AG10803 (cell line): ENCODE data around the gene FAM13A.
"Not testable (repeated sequence)": the region's sequence is repeated elsewhere in the genome, so short reads cannot be mapped to it uniquely, and the experiment has no call there.

ENCODE experiments used
- DNase-seq: peaks from one replicate; pipeline ENCODE4 v3.0.0; 2010; ENCODE audit warnings: low read depth
- H3K4me3 ChIP-seq: 2 replicates; pipeline ENCODE4 v1.5.1; 2011; ENCODE audit warnings: mild to moderate bottlenecking, low read length, control low read depth
- TF ChIP-seq, protein P1 (sequence below): conservative IDR thresholded peaks from 2 replicates; pipeline ENCODE4 v1.5.1; 2011; ENCODE audit warnings: mild to moderate bottlenecking, low read length, control low read depth, inconsistent platforms

Gene FAM13A

DNA sequence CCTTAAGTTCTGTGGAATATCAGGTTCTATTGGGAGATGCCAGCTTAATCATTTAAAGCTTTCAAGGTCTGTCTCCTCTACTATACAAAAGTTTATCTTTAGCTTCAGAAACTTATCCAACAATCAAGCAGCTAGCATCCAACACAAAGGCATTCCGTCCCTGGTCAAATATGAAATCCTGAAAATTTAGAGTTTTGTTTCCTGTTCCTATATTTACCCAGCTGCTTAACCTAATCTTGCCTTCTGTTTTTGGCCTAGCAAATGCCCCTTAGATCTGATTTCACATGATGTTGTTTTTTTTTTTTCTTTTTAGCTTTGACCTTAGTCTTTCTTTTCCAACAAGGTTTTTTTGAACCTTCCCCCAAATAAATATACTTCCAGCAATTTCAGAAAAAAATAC is 33.8 kb downstream of the FAM13A start:
- no peak for DNase-seq
- TF ChIP-seq, protein P1, sequence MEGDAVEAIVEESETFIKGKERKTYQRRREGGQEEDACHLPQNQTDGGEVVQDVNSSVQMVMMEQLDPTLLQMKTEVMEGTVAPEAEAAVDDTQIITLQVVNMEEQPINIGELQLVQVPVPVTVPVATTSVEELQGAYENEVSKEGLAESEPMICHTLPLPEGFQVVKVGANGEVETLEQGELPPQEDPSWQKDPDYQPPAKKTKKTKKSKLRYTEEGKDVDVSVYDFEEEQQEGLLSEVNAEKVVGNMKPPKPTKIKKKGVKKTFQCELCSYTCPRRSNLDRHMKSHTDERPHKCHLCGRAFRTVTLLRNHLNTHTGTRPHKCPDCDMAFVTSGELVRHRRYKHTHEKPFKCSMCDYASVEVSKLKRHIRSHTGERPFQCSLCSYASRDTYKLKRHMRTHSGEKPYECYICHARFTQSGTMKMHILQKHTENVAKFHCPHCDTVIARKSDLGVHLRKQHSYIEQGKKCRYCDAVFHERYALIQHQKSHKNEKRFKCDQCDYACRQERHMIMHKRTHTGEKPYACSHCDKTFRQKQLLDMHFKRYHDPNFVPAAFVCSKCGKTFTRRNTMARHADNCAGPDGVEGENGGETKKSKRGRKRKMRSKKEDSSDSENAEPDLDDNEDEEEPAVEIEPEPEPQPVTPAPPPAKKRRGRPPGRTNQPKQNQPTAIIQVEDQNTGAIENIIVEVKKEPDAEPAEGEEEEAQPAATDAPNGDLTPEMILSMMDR = no peak
- H3K4me3 ChIP-seq = no peak overlapping the region

DNA sequence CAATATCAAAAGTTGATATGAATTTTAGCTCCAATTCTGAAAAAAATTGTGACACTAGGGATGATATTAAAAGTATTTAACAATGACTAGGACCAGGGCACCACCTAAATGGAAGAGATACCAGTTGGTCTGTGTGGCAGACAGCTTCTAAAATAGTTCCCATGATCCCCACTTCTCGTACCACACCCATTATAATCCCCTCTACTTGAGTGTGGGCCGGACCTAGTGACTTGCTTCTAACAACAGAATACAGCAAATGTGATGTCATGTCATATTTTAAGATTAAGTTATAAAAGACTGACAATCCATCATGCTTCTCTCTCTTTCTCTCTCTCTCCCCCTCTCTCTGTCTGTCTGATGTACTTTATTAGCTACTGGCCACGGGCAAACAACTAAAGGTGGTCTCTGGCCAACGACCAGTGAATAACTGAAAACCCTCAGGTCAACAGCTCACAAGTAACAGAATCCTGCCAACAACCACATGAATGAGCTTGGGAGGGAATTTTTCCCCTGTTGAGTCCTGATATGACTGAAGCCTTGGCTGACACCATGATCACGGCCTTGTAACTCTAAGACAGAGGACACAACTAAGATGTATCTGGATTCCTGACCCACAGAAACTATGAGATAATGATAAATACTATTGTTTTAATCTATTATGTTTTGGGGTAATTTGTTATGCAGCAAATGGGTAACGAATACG is 34.4 kb downstream of the FAM13A start:
- no peak overlapping the region for H3K4me3 ChIP-seq
- TF ChIP-seq, protein P1 = no peak
- DNase-seq = no peak

DNA sequence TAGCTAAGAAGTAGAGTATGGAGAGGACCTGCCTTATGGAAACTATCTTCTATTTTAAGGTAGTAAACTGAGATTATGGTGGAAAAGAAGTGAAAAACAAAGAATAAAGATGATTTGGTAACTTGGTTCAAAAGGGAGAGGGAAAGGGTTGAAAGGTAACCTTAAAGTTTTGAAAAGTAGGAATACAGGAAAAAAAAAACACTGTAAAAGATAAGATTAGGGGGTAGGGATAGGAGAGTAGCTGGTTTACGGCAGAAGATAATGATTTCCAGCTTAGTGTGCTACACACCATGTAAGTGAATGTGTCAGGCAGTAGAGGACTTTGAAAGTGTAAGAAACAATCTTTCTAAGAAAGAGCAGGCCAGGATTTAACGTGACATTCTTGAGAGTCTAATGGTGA is 35.3 kb downstream of the FAM13A start:
- no peak overlapping the region for H3K4me3 ChIP-seq
- TF ChIP-seq, protein P1 = no peak
- no peak for DNase-seq

DNA sequence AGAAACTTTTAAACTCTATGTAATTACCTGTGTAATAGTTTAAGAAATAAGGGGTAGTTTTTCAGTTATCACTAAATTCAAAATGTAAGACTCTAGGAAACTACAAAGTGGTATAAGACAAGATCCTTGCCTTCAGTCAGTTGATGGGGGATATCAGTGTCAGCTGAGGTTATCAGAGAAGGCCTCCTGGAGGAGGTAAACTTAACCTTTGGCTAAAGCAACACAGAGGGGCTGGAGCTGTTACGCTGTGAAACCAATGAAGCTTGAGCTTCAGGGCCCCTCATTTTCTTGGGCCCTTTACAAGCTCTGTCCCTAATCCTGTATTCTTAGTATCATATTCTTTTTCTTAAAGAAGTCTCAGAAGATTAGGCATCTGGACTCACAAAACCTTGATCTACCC is 35.9 kb downstream of the FAM13A start:
- H3K4me3 ChIP-seq = no peak overlapping the region
- DNase-seq = no peak
- TF ChIP-seq, protein P1 = no peak

DNA sequence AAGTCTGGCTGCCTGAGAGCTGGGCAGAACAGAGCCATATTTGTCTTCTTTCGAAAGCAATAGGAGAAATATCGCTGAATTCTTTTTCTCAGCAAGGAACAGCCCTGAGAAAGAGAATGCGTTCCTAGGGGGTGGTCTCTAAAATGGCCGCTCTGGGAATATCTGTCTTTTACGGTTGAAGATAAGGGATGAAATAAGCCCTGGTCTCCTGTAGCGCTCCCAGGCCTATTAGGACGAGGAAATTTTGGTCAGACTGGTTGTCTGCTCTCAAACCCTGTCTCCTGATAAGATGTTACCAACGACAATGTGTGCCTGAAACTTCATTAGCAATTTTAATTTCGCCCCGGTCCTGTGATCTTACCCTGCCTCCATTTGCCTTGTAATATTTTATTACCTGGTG is 42.1 kb downstream of the FAM13A start:
- DNase-seq, H3K4me3 ChIP-seq: not testable (repeated sequence)

DNA sequence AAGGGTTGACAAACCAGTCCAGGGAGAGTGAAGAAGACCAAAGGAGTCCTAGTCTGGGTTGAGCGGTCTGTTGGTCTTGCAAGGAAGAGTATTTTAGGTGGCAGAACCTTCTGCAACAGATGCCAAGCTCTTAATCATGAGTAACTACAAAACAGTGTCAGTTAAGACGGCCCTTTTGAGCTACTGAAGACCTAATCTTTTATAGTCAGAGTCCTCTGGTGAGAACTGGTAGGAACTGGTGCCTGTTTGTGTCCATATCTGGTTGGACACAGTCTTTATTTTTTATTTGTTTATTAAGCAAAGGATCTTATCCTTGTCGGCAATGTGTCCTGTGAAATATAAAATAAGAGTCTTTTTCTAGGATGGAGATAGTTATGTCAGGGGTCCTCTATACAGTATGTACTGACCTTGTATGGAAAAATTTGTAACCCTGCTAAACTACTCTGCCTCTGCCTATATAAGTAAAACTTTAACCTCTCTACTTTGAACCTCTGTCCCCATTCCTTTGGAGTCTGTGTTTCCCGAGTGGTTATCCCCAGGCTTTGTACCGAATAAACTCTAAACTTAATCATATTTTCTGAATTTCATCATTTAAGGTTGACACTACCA is 47.1 kb downstream of the FAM13A start:
- DNase-seq = no peak
- TF ChIP-seq, protein P1 = no peak
- no peak overlapping the region for H3K4me3 ChIP-seq

DNA sequence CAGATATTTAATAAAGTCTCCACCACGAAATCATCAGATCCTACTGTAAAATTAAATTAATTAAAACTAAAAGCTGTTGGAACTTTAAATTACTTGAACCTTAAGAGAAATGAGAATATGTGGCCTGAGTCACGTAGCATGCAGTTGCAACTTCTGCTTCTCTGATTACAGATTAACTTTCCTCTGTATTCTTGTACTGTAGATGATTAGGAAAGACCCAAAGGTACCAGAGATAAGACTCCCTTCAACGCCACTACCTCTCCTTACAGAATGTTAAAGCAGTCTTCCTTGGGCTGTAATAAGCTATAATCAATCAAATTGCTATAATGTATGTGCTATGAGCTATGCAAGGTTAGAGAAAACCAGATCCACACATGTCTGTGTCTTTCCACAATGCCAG is 47.9 kb downstream of the FAM13A start:
- no peak for DNase-seq
- H3K4me3 ChIP-seq = no peak overlapping the region

More for the DNA sequence above, 47.9 kb downstream of the FAM13A start:
- TF ChIP-seq, protein P1 = no peak
